ENCODE data around the gene CCDC82. TPM values are rescaled to one million over a fixed set of nuclear protein-coding genes. Genes with fewer than 3 reads are reported as not detected.
A peak's percentile ranks its signal among the peaks of the same experiment; 100 is the strongest.

CCDC82 gene
- total RNA-seq, 2 donors from 2014 or later = 8.5 to 20.3 TPM

DNA sequence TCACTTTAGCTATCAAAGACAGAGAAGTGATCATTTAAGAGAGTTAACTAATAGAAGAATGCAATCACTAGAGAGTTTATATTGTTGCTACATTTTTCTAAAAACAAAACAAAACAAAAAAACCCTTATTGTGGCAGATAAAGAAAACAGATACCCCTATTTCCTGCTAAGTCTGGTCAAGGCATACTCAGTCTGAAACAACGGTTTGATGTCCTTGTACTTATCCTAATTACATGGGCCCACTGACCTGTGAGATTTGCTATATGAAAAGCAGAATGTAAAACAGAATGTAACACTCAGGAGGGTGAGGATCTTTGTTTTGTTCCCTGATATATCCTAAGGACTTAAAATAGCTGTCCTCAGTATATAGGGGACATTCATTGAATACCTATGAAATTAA, 71.3 kb downstream of the CCDC82 start:
- Histone ChIP-seq H3K27ac (peak overlapping the region; percentile 57 to 83), H3K9me3 (no peaks in the 10 kb centered on the region), H3K4me1 (replicated peaks) (peaks cover 3% of the 10 kb centered on the region), H3K36me3 (no peaks in the 10 kb centered on the region), H3K4me3 (no peak overlapping the region), H3K27me3 (replicated peaks; ENCODE audit: insufficient read depth) (no peaks in the 10 kb centered on the region)
- 83% methylated on average over 1 of the region's 1 CpG for WGBS
- intact Hi-C loops (cut with DNase I) = no loop called here
- TF ChIP-seq POLR2AphosphoS5 (IDR thresholded peaks at IDR 0.05) = no peak
- no peak for TF ChIP-seq POLR2A (IDR thresholded peaks at IDR 0.05)
- TF ChIP-seq, protein P1, sequence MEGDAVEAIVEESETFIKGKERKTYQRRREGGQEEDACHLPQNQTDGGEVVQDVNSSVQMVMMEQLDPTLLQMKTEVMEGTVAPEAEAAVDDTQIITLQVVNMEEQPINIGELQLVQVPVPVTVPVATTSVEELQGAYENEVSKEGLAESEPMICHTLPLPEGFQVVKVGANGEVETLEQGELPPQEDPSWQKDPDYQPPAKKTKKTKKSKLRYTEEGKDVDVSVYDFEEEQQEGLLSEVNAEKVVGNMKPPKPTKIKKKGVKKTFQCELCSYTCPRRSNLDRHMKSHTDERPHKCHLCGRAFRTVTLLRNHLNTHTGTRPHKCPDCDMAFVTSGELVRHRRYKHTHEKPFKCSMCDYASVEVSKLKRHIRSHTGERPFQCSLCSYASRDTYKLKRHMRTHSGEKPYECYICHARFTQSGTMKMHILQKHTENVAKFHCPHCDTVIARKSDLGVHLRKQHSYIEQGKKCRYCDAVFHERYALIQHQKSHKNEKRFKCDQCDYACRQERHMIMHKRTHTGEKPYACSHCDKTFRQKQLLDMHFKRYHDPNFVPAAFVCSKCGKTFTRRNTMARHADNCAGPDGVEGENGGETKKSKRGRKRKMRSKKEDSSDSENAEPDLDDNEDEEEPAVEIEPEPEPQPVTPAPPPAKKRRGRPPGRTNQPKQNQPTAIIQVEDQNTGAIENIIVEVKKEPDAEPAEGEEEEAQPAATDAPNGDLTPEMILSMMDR (IDR thresholded peaks at IDR 0.05) = no peak
- DNase-seq (ENCODE audit: low spot score) = no peak

DNA sequence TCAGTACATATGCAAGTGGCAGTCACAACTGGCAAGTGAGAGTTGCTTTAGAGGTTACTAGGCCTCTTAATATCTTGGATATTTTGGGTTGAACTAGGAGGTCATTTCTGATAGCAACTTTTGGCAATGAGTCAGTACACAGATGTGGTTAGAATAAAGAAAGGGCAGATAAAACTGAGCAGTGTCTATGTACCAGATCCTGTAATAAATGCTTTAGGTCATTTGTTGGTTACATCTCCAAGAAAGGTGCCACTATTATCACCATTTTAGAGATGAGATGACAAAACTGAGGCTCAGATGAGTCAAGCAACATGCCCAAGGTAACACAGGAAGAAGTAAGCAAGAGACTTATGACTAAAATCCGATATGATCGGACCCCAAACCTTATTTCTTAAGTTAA, 71.7 kb downstream of the CCDC82 start:
- Histone ChIP-seq H3K4me3 (no peak overlapping the region), H3K36me3 (no peaks in the 10 kb centered on the region), H3K9me3 (no peaks in the 10 kb centered on the region), H3K27me3 (replicated peaks; ENCODE audit: insufficient read depth) (no peaks in the 10 kb centered on the region), H3K4me1 (replicated peaks) (peaks cover 3% of the 10 kb centered on the region), H3K27ac (peak overlapping the region; percentile 57 to 83)
- intact Hi-C loops (cut with DNase I) = no loop called here
- no peak for DNase-seq (ENCODE audit: low spot score)
- 96% methylated on average over 2 of the region's 2 CpGs for WGBS
- no peak for TF ChIP-seq POLR2AphosphoS5 (IDR thresholded peaks at IDR 0.05)
- TF ChIP-seq POLR2A (IDR thresholded peaks at IDR 0.05) = no peak
- TF ChIP-seq, protein P1 (IDR thresholded peaks at IDR 0.05) = no peak

DNA sequence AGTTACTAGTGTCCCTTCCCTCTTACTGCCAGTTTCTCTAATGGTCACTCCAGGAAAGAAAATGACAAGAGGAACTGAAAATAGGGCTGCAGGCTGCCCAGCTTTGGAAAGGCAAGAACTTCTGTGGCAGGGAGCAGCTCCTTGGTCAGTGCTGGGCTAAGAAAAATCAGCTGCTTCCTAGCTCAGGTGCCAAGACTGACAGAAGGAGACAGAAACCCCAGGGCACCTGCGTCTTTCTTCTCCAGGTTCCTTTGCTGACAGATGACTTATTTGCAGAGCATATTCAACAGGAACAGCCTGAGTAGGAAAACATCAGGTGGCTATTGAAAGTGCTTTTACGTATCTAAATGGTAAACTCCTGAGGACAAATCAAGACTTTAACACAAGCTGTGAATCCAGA, 72.1 kb downstream of the CCDC82 start:
- H3K27me3 ChIP-seq (replicated peaks; ENCODE audit: insufficient read depth) = no peaks in the 10 kb centered on the region
- TF ChIP-seq POLR2AphosphoS5 (IDR thresholded peaks at IDR 0.05) (peak; percentile 91), POLR2A (IDR thresholded peaks at IDR 0.05) (no peak)
- TF ChIP-seq, protein P1 (IDR thresholded peaks at IDR 0.05) = no peak
- DNase-seq (ENCODE audit: low spot score) = peak; percentile 83
- intact Hi-C loops (cut with DNase I) = no loop called here
- H3K9me3 ChIP-seq = no peaks in the 10 kb centered on the region
- peaks cover 3% of the 10 kb centered on the region for H3K4me1 ChIP-seq (replicated peaks)
- no peaks in the 10 kb centered on the region for H3K36me3 ChIP-seq
- no peak overlapping the region for H3K4me3 ChIP-seq
- WGBS = 29% methylated on average over 2 of the region's 2 CpGs
- H3K27ac ChIP-seq = peak overlapping the region; percentile 57 to 83

DNA sequence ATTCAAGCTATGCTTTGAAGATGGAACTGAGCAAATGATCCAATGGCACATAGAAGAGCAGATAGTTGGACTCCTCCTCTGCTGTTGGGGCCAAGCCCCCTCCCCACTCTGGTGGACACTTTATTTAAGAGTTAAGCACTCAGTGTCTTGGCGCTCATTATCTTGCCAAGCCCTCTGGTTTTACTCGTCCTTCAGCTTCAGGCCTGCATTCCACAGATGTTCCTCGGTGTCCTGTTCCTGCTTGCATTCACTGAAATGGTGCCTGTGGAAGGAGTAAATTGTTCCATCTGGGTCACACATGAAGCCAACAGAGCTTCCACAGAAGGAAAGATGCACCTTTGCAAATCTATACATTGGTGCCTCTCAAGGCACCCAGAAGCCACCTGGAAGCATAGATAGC, 72.8 kb downstream of the CCDC82 start:
- H3K36me3 ChIP-seq = no peaks in the 10 kb centered on the region
- peaks cover 3% of the 10 kb centered on the region for H3K4me1 ChIP-seq (replicated peaks)
- H3K27me3 ChIP-seq (replicated peaks; ENCODE audit: insufficient read depth) = no peaks in the 10 kb centered on the region
- intact Hi-C loops (cut with DNase I) = no loop called here
- whole genome bisulfite sequencing = 21% methylated on average over 3 of the region's 3 CpGs
- no peak overlapping the region for H3K4me3 ChIP-seq
- DNase-seq (ENCODE audit: low spot score) = peak; percentile 64
- no peaks in the 10 kb centered on the region for H3K9me3 ChIP-seq
- peak overlapping the region; percentile 57 to 83 for H3K27ac ChIP-seq
- peak; percentile 66 for TF ChIP-seq POLR2AphosphoS5 (IDR thresholded peaks at IDR 0.05)
- TF ChIP-seq, protein P1 (IDR thresholded peaks at IDR 0.05) = no peak

DNA sequence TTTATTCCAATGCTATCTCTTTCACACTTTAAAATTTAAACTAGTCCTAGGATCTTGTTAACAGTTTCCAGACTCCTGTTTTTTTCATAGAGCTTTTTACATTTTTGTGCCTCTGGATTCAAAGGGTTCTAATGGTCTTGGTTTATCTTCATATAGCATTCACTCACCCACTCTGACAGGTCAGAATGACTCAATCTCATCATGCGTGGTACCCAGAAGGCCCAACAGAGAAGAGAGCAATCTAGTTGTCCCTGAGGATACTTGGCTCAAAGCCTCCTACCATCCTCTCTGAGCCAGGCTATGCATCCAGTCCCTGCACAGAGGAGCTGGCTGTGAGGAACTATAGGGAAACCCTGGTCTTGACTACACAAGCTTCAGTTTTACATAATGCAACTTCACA, 74.2 kb downstream of the CCDC82 start:
- H3K36me3 ChIP-seq = no peaks in the 10 kb centered on the region
- peak overlapping the region in 1 of 2 donors; percentile 83 for H3K27ac ChIP-seq
- no peaks in the 10 kb centered on the region for H3K27me3 ChIP-seq (replicated peaks; ENCODE audit: insufficient read depth)
- TF ChIP-seq POLR2A (IDR thresholded peaks at IDR 0.05) (no peak), POLR2AphosphoS5 (IDR thresholded peaks at IDR 0.05) (no peak)
- TF ChIP-seq, protein P1 (IDR thresholded peaks at IDR 0.05) = no peak
- H3K9me3 ChIP-seq = no peaks in the 10 kb centered on the region
- H3K4me1 ChIP-seq (replicated peaks) = peaks cover 3% of the 10 kb centered on the region
- intact Hi-C loops (cut with DNase I) = no loop called here
- no peak for DNase-seq (ENCODE audit: low spot score)
- WGBS = 78% methylated on average over 1 of the region's 1 CpG
- no peak overlapping the region for H3K4me3 ChIP-seq

Measured in prostate gland (tissue), 2 donors.